Superior temporal gyrus (tissue), 1 donor: ENCODE data around the gene GAK.

Experiments
- DNase-seq: peaks from one replicate; pipeline ENCODE4 v3.0.0-alpha.2; 2016; ENCODE audit errors: extremely low spot score

The GAK gene

DNA sequence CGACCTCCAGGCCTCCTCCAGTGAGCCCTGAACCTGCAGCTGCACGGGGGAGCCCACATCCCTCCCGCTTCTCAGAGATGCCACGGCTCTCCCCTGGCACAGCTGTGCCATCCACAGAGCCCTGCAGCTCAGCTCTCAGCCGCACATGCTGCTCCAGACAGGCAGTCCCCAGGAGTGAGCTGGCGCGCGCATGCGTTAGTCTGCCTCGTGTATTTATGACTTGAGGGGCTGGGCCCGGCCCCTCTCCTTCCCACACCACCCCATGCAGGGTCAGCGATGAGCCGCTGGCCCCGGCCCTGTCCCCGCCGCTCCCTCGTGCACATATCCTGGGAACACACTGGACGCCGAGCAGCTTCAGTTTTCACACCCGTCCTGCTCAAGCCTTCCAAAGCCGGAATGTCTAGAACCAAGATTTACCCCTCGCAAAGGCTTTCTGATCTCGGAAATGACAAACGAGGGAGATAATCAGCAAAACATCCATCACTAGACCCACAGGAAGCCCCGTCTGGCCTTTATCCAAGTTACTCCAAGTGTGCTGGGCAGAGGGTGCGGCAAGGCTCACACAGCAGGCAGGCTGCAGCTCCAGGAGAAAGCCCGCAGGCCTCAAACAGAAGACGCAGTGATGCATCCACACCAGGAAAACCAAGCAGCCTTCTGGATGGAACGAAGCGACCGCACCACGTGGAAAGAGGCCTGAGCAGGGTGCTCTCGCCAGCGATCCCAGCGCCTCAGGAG is 24.3 kb downstream of the GAK start:
- DNase-seq = no peak

DNA sequence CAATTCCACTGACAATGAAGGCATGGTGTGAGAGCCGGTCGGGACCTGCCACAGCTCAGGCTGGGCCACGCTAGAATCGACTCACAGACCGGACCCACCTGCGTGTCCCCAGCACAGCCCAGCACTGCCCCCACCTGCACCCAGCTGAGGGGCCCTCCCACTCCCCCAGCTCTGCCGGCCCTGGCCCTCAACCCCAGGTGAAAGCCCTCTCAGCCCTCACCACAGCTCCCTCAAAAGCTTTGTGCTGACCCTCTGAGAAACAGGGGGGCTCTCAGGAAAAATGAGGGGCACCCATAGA is 25.1 kb downstream of the GAK start:
- DNase-seq = no peak

DNA sequence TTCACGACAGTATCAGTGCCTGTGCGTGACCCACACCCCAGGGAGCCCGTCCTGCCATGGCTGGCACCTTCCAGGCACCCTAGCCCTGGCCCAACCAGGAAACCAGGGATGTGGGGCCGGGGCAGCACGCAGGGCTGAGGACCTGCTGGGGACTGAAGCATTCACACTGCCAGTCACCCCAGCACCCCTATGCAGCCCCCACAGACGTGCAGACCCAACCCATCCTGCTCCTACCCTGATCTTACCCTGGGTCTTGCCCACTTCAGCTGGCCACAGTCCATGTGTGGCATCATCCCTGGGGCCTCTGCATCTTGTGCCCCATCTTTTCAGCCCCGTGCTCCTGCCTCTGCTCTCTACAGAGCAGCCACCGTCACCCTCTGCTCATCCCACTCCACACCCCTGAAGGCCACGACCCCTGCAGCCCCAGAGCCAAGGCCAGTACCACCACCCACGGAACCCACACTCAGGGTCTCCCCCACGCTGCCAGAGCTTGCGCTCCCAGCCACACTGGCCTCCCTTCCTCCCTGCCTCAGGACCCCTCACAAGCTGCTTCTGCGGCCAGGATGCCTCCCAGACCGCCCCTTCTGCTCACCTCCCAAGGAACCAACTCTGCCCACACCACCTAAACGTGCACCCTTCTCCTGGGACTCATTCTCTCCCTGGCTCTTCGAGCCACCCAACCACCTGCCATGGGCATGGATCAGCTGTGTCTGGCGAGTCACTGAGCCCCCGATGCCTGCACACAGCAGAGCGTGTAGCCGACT is 25.6 kb downstream of the GAK start:
- DNase-seq = no peak

DNA sequence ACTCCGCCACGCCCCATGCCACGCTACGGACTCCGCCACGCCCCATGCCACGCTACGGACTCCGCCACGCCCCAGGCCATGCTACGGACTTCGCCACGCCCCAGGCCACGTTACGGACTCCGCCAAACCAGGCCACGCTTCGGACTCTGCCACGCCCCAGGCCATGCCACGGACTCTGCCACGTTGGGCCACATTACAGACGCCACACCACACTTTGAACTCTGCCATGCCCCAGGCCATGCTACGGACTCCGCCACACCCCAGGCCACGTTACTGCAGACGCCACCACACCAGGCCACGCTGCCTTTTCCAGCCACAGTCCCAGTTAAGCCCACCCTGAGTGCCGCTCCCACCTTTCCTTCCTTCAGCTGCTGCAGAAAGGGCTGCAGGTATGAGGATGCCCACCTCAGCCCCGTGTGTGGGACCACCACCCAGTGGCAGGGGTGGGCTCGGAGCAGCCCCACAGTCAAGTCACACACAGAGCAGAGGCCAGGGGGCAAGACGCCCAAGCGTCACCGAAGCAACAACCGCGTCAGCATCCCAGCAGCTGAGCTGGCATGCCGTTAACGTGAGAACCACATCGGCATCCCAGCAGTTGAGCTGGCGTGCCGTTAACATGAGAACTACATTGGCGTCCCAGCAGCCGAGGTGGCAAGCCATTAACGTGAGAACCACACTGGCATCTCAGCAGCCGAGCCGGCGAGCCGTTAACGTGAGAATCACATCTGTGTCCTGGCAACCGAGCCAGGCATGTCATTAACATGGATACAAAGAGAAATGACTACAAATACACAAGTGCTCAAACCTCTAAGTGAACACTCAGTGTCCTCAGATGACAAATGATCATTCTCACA is 26.4 kb downstream of the GAK start:
- DNase-seq = no peak

DNA sequence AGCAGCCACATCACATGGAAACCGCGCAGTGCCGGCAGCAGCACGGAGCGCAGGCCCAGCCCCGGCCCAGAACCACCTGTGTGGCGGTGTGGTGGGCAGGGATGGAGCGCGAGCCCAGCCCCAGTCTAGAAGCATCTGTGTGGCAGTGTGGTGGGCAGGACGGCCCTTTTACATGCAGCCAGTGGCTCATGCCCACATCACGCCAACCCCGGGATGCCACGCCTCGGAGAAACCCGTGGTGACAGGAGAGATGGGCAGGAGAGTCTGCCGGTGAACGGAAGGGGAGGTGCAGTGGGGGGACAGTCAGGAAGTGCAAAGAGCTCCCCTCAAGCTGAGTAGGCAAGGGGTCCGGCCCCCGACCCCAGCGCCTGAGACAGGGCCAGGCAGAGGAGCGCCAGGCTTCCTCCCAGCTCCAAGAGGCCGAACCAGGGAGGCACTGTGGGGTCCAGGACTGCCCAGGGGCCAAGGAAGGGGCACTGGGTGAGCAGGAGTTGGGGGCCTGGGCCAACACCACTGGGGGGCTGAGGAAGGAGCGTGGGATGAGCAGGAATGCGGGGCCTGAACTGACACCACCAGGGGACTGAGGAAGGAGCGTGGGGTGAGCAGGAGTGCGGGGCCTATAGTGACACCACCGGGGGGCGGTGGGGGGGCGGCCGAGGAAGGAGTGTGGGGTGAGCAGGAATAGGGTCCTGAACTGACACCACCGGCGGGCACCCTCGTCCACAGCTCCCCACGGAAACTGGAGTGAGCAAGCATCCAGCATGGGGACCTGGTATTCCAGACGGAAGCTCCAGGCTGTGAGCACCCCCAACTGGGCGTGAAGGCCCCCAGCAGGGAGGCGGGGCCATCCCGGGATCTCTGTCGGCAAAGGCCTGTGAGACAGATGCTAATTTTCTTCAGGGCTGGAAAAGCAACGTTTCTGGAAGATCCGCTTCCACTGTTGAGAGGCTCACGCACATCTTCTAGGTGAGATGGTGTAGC is 28.8 kb downstream of the GAK start:
- no peak for DNase-seq

DNA sequence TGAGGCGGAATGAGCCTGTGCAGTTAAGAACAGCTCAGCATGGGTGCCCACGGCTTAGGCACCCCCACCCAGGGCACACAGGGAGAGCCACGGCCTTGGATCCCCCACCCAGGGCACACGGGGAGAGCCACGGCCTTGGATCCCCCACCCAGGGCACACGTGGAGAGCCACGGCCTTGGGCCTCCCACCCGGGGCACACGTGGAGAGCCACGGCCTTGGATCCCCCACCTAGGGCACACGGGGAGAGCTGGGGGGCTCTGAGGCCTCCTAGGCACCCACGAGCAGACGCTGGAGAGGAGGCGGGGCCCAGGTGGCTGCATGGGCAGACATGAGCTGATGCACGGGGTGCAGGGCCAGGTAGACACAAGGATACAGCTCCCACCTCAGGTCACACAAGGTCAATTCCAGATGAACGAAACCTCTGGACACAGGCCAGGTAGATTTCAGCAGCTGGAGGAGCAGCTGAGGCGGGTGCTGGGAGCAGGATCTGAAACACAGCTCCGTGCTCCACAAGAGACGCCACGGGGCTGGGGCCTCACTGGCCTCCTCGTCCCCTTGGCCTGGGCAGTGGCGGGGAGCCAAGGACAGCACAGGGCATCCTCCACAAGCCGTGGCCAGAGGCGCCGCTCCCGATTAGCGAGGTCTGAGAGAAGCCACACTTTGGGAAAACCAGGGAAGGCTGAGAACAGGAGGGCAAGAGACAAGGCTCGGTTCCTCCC is 30.8 kb downstream of the GAK start:
- no peak for DNase-seq

DNA sequence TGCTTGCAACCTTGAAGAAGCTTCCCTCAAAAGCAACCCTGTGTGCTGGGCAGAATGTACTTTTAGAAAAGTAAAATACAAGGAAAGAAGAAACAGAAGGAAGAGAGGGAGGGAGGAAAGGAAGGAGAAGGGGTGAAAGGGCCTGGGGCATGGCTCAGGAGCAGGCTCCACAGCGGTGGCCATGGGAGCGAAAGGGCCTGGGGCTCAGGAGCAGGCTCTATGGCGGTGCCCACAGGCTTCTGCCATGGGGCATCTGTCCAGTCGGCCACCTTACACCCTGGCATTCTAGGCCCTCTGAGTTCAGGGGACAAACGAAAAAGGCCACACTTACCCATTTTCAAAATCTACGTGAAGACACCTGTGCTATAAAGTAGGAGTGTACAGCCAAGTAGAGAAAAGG is 31.4 kb downstream of the GAK start:
- DNase-seq = no peak

DNA sequence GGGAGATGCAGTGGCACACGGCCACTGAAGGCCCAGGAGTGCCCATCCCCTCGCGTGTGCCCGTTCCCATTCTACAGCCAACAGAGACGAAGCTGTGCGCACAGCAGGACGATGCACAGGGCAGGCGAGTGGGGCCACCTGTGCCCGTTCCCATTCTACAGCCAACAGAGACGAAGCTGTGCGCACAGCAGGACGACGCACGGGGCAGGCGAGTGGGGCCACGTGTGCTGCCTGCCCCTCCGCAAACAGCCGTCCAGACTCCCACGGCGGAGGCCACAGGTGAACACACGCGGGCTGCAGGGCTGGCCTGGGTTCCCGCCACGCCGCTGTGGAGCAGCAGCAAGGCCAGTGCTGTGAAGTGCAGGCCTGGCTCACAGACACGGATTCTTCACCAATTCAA is 32.0 kb downstream of the GAK start:
- DNase-seq = no peak

DNA sequence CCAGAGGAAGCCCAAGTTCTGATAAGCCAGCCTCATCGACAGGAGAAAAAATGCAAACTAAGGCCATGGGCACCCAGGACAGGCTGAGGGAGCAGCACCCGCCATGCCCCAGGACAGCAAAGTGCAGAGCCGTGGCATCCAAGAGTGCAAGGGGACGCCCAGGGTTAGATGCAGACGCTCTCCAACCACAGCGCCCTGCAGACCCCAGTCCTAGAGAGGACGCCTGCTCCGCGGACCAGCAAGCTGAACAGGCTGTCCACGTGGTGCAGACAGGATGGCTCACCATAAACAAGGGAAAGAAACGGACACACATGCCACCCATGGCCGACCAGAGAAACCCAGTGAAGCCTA is 32.6 kb downstream of the GAK start:
- DNase-seq = no peak

DNA sequence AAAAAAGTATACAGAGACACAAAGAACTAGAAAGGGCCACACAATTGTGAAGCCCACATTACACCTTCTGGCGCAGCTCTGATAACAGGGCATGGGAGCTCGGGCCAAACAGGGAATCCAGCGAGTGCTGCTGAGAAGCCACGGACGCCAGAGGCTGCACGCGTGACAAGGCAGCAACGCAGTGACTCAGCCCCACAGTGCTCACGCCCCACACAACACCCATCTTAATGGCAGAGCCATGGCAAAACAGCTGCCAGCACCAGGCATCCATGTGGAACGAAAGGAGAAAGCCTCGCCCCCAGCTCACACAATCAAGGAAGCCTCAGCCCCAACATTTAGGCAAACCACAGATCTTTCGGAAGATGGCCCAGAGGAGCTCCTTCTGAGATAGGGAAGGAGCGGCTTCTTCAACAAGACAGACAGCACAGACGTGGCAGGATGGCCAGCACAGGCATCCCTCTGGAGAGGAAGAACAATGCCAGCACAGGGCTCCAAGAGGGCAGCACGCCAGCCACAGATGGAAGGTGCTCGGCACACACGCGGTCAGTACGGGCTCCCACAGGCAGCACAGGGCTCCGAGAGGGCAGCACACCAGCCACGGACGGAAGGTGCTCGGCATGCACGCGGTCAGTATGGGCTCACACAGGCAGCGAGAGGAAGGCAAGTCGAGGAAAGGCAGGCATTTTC is 33.1 kb downstream of the GAK start:
- DNase-seq = peak; percentile 47

DNA sequence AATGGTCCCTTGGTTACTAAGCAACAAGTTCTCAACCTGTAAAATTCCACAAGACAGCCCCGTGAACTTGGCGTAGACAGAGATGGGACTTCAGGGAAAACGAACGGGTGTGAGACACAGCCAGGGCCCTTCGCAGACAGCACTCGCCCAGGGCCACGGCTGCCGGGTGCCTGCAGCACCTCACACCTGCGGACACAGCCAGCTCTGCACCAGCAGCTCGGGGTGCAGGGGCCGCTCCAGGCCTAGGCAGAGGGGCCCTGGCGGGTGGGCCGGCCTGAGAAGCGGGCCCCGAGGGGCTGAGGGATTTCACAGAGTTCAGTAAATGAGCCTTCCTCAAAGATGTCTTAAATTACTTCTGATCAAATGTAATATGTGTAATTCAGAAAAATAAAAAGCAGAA is 34.0 kb downstream of the GAK start:
- DNase-seq = no peak

DNA sequence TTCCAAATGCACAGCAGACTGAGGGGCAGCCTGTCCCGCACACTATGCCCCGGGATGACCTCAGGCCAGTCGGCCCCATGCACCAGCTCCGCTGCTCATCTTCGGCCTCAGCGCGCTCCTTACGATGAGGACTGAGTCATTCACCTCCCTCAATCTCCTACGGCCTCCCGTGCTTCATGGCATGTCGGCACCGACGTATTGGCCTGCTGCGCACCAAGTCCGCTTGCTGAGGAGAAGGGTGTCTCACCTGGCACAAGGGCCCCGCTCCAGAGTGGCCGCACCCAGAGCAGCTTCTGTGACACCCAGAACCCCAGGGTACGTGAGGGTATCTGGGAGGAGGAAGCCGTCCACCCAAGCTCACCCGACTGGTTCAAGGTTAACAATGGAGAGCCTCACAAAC is 35.5 kb downstream of the GAK start:
- DNase-seq = no peak

DNA sequence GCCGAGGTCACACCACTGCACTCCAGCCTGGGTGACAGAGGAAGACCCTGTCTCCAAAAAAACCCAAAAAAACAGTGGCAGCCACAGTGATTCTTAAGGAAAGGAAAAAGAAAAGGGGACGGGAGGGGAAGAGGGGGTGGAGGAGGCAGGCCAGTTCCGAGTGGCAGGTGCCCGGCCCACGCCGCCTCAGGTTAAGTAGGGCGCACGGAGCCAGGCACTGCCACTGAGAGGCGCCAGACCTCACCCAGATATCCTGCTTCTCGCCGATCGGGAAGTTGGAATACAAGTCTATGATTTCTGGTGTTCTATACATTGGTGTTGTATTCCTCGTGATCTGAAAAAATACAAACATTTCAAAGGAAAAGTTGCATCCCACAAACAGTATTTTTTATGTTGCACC is 35.9 kb downstream of the GAK start:
- DNase-seq = no peak

DNA sequence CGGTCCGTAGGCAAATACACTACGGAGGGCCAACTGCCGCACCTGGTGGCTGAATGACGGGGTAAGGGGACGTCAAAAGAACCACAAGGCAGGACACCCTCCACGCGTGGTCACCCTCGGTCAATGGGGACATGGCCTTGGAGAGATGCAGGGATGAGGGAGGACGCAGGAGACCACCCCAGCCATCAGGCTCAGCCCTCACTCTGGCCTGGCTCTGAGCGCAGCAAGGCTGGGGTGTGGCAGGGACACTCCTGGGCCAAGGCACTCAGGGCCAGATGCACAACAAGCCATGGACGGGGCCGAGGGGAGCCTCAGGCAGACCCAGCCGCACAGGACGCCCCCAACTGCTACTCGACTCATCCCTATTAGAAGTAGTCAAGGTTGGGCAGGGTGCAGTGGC is 36.5 kb downstream of the GAK start:
- DNase-seq = no peak

DNA sequence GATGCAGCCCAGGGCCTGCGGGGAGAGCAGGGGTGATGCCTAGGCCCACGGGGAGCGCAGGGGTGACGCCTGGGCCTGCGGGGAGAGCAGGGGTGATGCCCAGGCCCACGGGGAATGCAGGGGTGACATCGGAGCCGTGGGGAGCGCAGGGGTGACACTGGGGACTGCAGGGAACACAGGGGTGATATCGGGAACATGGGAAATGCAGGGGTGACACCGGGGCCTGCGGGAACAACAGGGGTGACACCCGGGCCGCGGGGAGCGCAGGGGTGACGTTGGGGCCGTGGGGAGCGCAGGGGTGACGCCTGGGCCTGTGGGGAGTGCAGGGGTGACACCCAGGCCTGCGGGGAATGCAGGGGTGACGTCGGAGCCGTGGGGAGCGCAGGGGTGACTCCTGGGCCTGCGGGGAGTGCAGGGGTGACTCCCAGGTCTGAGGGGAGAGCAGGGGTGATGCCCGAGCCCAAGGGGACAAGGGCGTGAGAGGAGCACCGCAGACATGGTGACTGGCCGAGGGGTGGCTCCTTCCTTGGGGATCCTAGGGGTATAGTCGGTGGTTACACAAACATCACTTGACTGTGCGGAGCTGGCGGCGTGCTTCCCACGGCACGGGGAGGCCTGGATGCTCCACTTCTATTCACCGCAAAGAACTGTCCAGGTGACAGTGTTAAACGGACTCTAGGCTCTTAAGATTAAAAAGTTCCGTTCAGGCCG is 38.0 kb downstream of the GAK start:
- DNase-seq = no peak

DNA sequence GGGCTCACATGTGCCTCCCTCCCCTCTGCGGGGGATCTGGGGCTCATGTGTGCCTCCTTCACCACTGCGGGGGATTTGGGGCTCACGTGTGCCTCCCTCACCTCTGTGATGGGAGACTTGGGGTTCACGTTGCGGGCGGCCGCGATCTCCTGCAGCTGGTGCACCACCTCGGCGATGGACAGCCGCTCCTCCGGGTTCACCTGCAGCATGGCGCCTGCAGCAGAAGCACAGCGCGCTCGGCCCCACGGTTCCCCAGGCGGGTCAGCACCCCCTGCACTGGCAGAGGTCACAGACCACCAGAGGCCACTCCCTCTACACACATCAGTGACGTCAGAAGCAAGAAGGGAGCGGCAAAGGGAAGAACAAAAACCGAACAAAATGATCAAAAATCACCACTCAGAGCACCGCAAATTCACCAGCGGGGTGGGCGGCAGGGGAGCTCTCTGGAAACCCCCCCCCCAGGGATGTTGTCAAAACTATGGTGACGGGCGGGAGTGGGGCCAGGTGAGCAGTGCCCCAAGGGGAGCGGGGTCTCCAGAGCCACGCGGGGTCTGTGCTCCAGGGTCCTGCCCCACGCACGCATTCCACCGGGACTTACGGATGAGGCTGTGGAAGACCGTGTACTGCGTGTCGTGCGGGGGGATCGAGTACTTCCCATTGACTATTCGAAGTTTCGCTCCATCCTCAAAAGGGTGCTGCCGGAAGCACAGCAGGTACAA is 38.7 kb downstream of the GAK start:
- DNase-seq = no peak

DNA sequence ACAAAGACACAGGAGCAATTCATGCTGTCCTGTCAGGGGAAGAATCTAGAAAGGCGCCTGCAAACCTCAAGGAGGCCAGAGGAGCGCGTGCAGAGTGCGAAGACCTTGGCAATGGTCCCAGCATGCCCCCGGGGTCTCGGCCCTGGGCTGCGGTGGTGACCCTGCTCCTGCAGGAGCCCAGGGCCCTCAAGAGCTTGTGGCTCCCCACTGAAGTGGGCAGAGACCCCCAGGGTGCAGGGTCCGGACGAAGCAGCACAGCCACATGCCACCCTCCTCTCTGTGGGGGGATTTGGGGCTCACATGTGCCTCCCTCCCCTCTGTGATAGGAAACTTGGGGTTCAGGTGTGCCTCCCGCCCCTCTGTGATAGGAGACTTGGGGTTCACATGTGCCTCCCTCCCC is 39.3 kb downstream of the GAK start:
- no peak for DNase-seq

DNA sequence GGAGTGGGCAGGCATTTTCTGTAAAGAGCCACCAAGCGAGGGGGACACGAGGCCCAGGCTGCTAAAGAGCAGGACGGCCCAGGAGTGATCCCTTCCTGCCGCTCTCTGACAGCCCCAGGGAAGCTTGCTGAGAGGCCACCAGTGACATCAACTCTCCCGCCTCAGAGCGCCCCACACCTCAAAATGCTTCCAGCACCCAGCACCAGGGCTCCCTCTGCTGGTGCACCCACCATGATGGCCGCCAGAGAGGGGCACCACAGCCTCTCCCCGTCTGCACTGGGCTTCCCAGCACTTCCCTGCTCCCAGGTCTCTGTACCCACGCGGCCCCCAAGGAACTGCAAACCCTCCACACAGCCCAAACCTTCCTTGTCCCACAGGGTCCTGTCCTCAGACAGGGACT is 40.4 kb downstream of the GAK start:
- no peak for DNase-seq

DNA sequence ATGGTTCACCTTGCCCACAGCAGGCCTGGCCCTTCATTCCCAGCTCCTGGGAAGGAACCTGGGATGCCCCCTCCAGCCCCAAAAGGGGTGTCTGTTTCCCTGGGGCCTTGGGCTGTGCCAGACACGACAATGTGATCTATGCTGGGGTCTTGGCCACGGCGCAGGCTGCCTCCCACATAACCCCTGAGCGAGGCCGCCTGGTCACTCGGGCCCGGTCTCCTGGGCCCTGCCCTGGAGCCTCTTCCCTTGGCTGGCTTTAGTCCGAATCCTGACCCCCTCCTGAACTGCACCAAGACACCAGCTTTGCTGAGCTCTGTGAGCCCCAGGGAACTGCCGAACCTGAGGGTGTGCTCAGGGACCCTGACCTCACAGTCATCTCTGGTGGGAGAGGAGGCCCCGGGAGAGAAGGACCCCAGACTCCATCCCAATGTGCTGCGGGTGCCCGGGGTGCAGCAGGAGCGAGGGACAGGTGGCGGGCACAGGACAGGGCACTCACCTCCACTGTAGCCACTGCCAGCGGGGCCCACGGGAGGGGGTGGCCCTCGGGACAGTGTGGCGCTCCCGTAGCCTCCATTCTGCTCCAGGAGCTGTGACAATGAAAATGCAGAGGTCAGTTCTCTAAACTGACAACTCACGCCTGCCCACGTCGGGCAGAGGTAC is 42.0 kb downstream of the GAK start:
- no peak for DNase-seq
